Activated CD4-positive, alpha-beta T cell treated with anti-CD3 and anti-CD28 coated beads, Interleukin-2, amount 50 U/mL, for 1 hour (primary cell): ENCODE data around the gene ZNF195.
A peak's percentile ranks its signal among the peaks of the same experiment; 100 is the strongest.
"Not testable (repeated sequence)": the region's sequence is repeated elsewhere in the genome, so short reads cannot be mapped to it uniquely, and the experiment has no call there.

Source experiments
- DNase-seq: peaks from one replicate; pipeline ENCODE4 v3.0.0-alpha.2; 2020

The ZNF195 gene

DNA sequence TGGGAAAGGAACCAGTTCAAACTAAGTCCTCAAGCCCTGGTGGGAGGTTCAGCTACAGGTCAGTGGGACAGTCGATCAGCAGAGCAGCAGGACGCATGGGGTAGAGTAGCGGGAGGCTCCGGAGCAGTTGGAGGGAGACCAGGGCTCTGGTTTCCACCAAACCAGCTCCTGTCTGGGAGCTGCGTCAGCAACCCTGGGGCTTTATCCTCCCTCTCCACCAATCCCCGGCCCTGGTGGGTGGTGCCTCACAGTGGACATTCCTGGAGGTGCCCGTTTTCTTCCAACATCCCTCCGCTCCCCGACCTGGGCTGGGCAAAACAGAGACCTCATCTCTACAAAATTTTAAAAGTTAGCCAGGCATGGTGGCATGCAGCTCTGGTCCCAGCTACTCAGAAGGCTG, 32.4 kb downstream of the ZNF195 start:
- DNase-seq: no peak

- DNase-seq: no peak
These were observed 33.2 kb downstream of the ZNF195 start for GRCh38 chr11:3345736-3346135.

- DNase-seq: no peak
These were observed 34.4 kb downstream of the ZNF195 start for GRCh38 chr11:3344327-3345174.

DNA sequence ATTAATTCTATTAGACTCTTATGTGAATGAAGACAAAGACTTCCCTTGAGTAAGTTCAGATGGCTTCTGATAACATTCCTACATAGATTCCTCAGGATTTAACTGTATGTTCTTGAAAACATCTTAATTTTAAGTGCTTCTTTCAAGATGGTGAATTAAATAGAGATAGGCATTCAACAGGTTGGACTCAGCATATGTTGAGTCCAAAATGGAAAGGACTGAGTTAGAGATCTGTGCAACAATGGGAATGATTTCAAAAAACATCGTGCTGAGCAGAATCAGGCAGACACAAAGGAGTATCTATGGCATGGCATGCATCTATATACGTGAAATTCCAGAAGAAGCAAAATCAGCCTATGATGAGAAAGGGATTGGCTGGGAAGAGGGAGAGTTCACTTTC, 36.2 kb downstream of the ZNF195 start:
- DNase-seq: no peak

DNA sequence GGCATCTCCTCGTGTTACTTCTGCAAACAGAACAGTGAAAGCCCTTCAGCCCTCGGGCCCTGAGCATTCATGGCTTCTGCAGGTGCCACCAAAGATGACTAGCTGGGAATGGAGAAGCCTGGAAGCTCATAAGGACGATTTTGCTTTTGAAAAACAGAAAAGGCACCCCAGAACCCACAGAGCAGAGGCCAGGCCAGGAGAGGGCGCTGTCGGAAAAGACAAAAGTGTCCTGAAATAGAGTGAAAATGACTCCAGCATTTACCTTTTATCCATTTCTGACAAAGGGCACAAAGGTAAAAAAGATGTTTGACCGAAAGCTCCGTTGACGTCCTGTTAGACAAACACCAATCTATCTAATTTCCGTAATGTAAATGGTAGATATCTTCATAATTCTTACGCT, 37.6 kb downstream of the ZNF195 start:
- peak; percentile 73 for DNase-seq

DNA sequence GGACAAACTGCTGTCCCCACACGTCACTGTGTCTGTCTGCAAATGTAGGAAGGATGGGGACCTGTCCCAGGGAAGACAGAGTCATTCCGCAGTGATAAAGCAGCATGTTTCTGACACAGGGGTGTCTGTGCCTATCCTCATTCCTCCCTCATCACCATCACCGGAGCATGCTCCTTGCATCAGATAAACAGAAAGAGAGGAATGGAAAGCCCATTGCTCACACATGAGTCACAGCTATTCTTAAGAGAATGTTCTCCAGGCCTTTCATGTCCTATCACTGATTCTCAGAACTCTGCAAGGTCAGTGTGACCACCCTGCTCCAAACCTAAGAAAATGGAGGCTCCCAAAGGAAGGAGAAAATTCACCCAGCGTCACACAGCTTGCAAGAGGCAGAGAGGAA, 38.9 kb downstream of the ZNF195 start:
- DNase-seq: no peak

GRCh38 chr11:3339340-3339624, 39.7 kb downstream of the ZNF195 start:
- DNase-seq: no peak

DNA sequence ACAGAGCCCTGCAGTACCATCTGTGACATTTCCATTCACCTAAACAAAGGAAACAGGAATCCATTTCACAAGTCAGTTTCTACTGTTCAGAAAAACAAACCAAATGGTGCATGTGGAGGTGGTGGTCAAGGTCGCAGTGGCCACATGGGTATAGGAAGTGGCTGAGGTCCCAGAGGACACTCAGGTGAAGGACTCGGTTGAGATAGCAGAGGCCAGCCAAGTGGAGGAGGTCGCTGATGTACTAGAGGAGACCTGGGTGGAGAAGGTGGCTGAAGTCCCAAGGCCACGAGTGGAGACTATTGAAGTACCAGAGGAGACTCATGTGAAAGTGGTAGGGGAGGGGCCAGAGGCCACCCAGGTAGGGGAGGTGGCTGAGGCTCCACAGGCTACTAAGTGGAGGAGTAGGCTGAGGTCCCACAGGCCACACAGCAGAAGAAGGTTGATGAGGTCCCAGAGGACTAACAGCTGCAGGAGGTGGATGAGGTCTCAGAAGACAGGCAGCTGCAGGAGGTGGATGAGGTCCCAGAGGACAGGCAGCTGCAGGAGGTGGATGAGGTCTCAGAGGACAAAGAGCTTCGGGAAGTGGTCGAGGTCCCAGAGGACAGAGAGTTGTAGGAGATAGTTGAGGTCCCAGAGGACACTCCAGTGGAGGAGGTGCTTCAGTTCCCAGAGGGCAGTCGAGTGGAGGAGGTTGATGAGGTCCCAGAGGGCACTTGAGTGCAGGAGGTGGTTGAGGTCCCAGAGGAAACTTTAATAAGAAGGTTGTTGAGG, 40.2 kb downstream of the ZNF195 start:
- no peak for DNase-seq

DNA sequence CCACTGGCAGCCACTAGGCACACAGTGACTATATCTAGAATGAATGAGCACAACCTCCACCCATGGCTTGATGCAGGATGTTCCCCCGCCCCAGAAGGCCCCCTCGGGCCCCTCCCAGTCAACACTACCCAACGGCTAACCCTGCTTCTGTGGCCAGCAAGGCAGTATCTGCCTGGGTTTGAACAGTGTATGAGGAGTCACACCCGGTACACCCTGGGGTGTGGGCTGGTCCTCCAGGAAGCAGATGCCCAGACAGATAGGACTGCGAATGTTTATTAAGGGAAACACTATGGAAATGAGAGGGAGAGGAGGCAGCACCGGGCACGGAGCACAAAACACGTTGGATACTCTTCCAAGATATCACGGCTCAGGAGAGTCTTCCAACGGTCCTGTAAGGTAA, 42.5 kb downstream of the ZNF195 start:
- not testable (repeated sequence) for DNase-seq

- not testable (repeated sequence) for DNase-seq
These were observed 45.8 kb downstream of the ZNF195 start for GRCh38 chr11:3333157-3333556.

DNA sequence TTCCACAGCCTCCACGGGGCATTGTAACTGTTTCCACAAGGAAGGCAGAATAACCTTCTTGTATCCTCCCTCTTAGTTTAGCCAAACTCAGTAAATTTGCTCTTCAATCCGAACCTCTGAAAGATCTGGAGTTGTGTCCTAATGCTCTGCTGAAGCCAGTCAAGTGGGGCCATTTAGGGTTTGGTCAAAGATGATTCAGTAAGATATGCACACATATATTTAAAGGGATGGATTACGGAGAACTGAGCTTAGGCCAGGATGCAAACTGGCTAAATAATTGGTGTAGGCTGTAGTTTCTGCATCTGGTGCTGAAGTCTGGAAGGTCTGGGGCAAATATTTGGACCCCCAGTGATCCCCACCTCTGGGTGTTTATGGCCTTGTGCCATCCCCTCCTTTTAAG, 47.9 kb downstream of the ZNF195 start:
- not testable (repeated sequence) for DNase-seq

DNA sequence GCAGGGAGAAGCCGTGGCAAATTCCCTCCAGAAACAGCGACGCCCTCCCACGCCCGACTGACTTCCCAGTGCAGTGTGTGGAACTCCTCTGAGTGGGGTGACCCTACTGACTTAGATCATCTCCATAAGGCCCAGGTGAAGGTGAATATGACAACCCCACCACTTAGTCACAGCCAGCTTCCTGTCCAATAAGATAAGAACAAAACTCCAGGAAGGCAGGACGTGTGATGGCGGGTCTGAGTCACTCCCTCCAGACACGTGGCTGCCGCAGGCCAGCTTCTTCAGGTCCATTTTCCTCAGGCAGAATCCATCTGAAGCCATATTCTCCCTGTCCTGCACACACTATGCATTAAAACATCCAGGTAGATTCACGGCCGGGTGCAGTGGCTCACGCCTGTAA, 48.9 kb downstream of the ZNF195 start:
- not testable (repeated sequence) for DNase-seq

GRCh38 chr11:3328503-3328902, 50.4 kb downstream of the ZNF195 start:
- not testable (repeated sequence) for DNase-seq

DNA sequence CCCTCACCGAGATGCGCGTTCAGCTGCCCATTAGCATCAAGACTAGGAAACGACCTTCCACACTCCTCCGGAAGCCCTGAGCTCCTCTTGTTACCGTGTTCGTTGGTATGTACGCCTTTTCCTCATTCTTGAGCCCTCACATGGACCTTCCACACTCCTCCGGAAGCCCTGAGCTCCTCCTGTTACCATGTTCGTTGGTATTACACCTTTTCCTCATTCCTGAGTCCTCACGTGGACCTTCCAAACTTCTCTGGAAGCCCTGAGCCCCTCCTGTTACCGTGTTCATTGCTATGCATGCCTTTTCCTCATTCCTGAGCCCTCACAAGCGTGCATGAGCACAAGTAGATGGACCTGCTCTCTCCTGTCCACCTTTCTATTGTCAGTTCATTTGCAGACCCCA, 52.5 kb downstream of the ZNF195 start:
- DNase-seq: not testable (repeated sequence)

DNA sequence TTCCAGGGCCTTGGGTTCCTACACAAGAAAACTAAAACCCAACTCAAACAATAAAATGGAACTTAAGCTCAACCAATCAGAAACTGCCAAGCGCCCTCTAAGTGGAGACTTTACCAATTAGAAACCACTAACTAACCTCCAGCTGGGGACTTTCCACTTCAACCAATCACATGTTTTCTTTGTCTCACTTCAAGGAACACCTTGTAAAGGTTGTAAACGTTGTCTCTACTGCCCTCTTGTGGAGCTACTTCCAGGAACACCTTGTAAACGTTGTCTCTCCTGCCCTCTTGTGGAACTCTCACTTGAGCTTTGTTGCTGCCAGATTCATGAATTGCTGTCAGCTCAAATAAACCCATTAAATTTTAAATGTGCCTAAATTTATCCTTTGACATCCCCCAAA, 54.2 kb downstream of the ZNF195 start:
- DNase-seq: not testable (repeated sequence)
